Activated naive CD4-positive, alpha-beta T cell treated with anti-CD3 and anti-CD28 coated beads, Interleukin-2, amount 50 U/mL, for 16 hours (primary cell): ENCODE measurements around the gene MCM3.

ENCODE experiments used
- DNase-seq: peaks from one replicate; pipeline ENCODE4 v3.0.0-alpha.2; 2020

MCM3 gene

GRCh38 chr6:52245425-52245824 lies 39.1 kb downstream of the MCM3 start:
- no peak for DNase-seq

- no peak for DNase-seq
Observed at GRCh38 chr6:52244400-52244799, 40.1 kb downstream of the MCM3 start, which contains the start of gene IL17F. TSS of gene IL17F (minus strand) at chr6:52244500. CDS start at chr6:52244429, 71 bp downstream.

- no peak for DNase-seq
Observed at GRCh38 chr6:52243282-52243893, 41.2 kb downstream of the MCM3 start.

- DNase-seq: no peak
Observed at GRCh38 chr6:52241819-52242218, 42.7 kb downstream of the MCM3 start.

- DNase-seq: no peak
Observed at GRCh38 chr6:52233975-52234823, 50.3 kb downstream of the MCM3 start.

GRCh38 chr6:52233005-52233404 lies 51.5 kb downstream of the MCM3 start:
- no peak for DNase-seq

GRCh38 chr6:52231406-52232127 lies 53.0 kb downstream of the MCM3 start:
- no peak for DNase-seq

GRCh38 chr6:52230685-52231084 lies 53.9 kb downstream of the MCM3 start:
- no peak for DNase-seq

- peak; percentile 60 for DNase-seq
Observed at GRCh38 chr6:52227495-52227894, 57.0 kb downstream of the MCM3 start.

DNA sequence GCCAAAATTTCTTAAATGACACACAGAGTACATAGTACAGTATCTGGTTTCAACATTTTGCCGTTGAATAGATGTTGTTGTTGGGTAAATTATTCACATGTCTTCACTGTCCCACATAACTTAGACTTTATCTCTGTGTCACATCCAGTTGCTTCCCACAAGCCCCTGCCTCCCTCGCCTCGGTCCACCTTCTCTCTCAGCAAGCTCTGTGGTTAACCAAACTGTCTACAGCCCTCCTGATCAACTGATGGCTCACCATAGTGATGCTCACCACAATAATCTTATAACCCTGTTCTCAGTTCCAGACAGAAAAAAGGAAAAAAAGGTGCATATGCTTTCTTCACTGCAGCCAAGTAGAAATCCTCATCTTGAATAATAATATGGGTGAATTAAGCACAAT lies 63.2 kb downstream of the MCM3 start:
- peak; percentile 14 for DNase-seq

DNA sequence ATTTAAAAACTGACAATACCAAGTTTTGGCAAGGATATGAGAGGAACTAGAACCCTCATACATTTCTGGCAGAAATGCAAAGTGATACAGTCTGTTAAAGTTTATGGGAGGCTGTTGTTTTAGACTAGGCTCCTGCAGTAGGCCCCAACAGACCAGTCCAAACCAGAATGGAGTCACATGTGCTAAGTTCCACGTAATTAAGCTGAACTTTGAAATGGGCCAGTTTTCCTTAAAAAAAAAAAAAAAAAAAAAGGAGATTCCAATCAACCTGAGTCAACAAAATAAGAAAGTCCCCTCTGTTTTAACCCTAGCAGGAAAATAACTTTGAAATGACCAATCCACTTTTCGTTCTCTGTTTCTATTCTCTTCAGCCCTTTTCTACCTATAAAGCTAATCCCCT lies 66.8 kb downstream of the MCM3 start:
- DNase-seq: no peak

DNA sequence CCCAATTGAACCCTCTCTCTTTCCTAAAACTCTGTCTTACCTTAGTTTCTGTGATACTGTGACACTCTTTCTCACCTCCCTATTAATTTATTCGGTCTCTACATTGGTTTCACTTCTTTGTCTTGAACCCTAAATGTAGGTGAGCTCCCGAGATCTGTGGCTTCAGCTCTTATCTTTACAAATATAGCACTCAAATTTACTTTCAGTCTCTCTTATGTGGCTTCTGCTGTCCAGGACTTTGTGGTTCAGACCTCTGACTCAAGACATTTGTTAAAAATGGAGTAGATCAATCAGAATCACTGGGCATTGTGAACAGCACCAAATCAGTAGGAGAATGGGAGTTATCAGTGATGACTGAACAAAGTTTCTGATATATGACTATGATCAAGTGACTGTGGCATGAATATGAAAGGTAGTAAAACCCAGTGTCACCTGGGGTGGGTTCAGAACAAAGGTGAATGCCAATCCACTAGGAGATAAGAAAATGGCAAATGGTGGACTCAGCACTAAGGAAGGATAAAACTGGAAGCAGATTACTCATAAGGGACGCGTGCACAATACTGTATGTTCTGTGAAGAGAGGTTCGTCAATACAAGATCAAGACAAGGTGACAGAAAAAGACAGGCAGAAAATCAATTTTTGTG lies 67.5 kb downstream of the MCM3 start:
- no peak for DNase-seq

DNA sequence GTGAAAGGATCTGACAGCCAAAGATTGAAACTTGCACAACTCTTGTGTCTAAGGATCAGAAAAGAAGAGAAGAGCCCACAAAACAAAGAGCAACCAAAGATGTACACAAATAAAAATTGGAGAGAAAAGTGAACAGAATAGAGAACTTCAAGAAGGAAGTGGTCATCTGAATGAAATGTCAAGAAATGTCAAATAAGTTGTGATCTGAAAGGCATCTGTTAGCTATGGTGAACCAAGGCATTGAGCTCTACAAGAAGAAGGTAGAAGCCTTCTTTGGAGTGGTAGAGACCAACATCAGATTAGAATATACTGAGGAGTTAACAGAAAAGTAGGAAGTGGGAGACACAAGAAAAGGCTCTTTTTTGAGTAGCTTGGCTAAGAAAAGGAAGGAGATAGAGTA lies 68.8 kb downstream of the MCM3 start:
- DNase-seq: no peak
